NCI-H1092 treated with DMSO at 0.1 percent for 48 hours (cell line): ENCODE measurements around the gene CNN3.
A peak's percentile ranks its signal among the peaks of the same experiment; 100 is the strongest.

Source experiments
- DNase-seq: peaks from one replicate; lab custom pipeline; 2025; lab: John Stamatoyannopoulos, UW

The CNN3 gene

GRCh38 chr1:94887603-94888171 is 39.2 kb downstream of the CNN3 start:
- DNase-seq: no peak

GRCh38 chr1:94887106-94887505 is 39.8 kb downstream of the CNN3 start:
- DNase-seq: no peak

- DNase-seq: no peak
Measured at GRCh38 chr1:94886361-94886760, 40.5 kb downstream of the CNN3 start.

GRCh38 chr1:94884507-94884906 is 42.4 kb downstream of the CNN3 start:
- DNase-seq: no peak

- peak; percentile 68 for DNase-seq
Measured at GRCh38 chr1:94884106-94884505, 42.8 kb downstream of the CNN3 start.

- DNase-seq: peak; percentile 68
Measured at GRCh38 chr1:94883691-94884090, 43.2 kb downstream of the CNN3 start.

- DNase-seq: no peak
Measured at GRCh38 chr1:94878329-94878728, 48.6 kb downstream of the CNN3 start.

GRCh38 chr1:94876362-94876761 is 50.5 kb downstream of the CNN3 start:
- no peak for DNase-seq

- DNase-seq: no peak
Measured at GRCh38 chr1:94875794-94876193, 51.1 kb downstream of the CNN3 start.

GRCh38 chr1:94874423-94874822 is 52.5 kb downstream of the CNN3 start:
- DNase-seq: no peak

- DNase-seq: peak; percentile 83
Measured at GRCh38 chr1:94873520-94874351, 53.2 kb downstream of the CNN3 start.

GRCh38 chr1:94872771-94873495 is 54.0 kb downstream of the CNN3 start:
- DNase-seq: no peak

- no peak for DNase-seq
Measured at GRCh38 chr1:94871031-94871430, 55.9 kb downstream of the CNN3 start.

- DNase-seq: peak; percentile 60
Measured at GRCh38 chr1:94866164-94866807, 60.6 kb downstream of the CNN3 start.

GRCh38 chr1:94865360-94865759 is 61.5 kb downstream of the CNN3 start:
- DNase-seq: no peak

GRCh38 chr1:94864821-94865220 is 62.1 kb downstream of the CNN3 start:
- no peak for DNase-seq

- no peak for DNase-seq
Measured at GRCh38 chr1:94863919-94864318, 63.0 kb downstream of the CNN3 start.

GRCh38 chr1:94863297-94863911 is 63.5 kb downstream of the CNN3 start:
- DNase-seq: no peak

GRCh38 chr1:94862718-94863117 is 64.2 kb downstream of the CNN3 start:
- no peak for DNase-seq

- DNase-seq: no peak
Measured at GRCh38 chr1:94859174-94859573, 67.7 kb downstream of the CNN3 start.

- DNase-seq: no peak
Measured at GRCh38 chr1:94858276-94858675, 68.6 kb downstream of the CNN3 start.

GRCh38 chr1:94856868-94857267 is 70.0 kb downstream of the CNN3 start:
- DNase-seq: no peak
